ENCODE measurements around the gene VIM.
"Not testable (repeated sequence)": the region's sequence is repeated elsewhere in the genome, so short reads cannot be mapped to it uniquely, and the experiment has no call there.

VIM gene

GRCh38 chr10:17257466-17258321, 29.7 kb downstream of the VIM start:
- peak; percentile 21 for DNase-seq

GRCh38 chr10:17262502-17262901, 34.5 kb downstream of the VIM start:
- DNase-seq, result no peak

GRCh38 chr10:17263580-17263979, 35.5 kb downstream of the VIM start:
- DNase-seq, result no peak

- no peak for DNase-seq
Measured at GRCh38 chr10:17265468-17265867, 37.4 kb downstream of the VIM start.

- DNase-seq, result not testable (repeated sequence)
Measured at GRCh38 chr10:17266549-17266948, 38.5 kb downstream of the VIM start.

- DNase-seq, result no peak
Measured at GRCh38 chr10:17272648-17273047, 44.6 kb downstream of the VIM start.

GRCh38 chr10:17273403-17273802, 45.4 kb downstream of the VIM start:
- no peak for DNase-seq

GRCh38 chr10:17276756-17277424, 48.8 kb downstream of the VIM start:
- no peak for DNase-seq

GRCh38 chr10:17278607-17279240, 50.7 kb downstream of the VIM start:
- DNase-seq, result no peak

- DNase-seq, result no peak
Measured at GRCh38 chr10:17282311-17282710, 54.3 kb downstream of the VIM start.

GRCh38 chr10:17286562-17287550, 58.8 kb downstream of the VIM start:
- no peak for DNase-seq

Measured in effector CD8-positive, alpha-beta T cell (primary cell).